DND-41 (cell line): ENCODE results near the gene CCDC92.

Experiments
- ATAC-seq: fragments of 200-7000 bp; cut with Tn5 transposase; 3 replicates; pipeline ENCODE4 v1.9.1; 2021; ENCODE audit warnings: low read depth; ENCODE audit not compliant: insufficient read depth
- DNase-seq: peaks from one replicate; pipeline ENCODE4 v3.0.0-alpha.2; 2020
- H2AFZ ChIP-seq: 2 replicates; pipeline ENCODE4 v1.6.0; 2012; ENCODE audit warnings: low read depth, low read length
- H3K27ac ChIP-seq: 2 replicates; pipeline ENCODE4 v1.5.1; 2012; ENCODE audit warnings: low read length, inconsistent platforms
- H3K27me3 ChIP-seq: fragments of 200-600 bp; sonication (generic); 2 replicates; pipeline ENCODE4 v1.6.0; 2012; ENCODE audit warnings: low read length, mild to moderate bottlenecking, inconsistent platforms; ENCODE audit not compliant: insufficient read depth, poor library complexity
- H3K36me3 ChIP-seq: 2 replicates; pipeline ENCODE4 v1.5.1; 2012; ENCODE audit warnings: low read length, inconsistent platforms; ENCODE audit not compliant: insufficient read depth
- H3K4me1 ChIP-seq: 2 replicates; pipeline ENCODE4 v1.5.1; 2012; ENCODE audit warnings: mild to moderate bottlenecking, low read length; ENCODE audit not compliant: insufficient read depth
- H3K4me2 ChIP-seq: 2 replicates; pipeline ENCODE4 v1.6.0; 2012; ENCODE audit warnings: mild to moderate bottlenecking, moderate library complexity, low read length, inconsistent platforms; ENCODE audit not compliant: insufficient read depth
- H3K4me3 ChIP-seq, 2 experiments: fragments of 200-600 bp in 1 of 2; shearing (Covaris generic) in 1 of 2; 2 replicates each; pipeline ENCODE4 v1.5.1; 2012 to 2016; ENCODE audit warnings: inconsistent platforms in 2 of 2, low read length in 2 of 2, mild to moderate bottlenecking in 2 of 2, low read depth in 1 of 2, moderate library complexity in 1 of 2
- H3K79me2 ChIP-seq: 2 replicates; pipeline ENCODE4 v1.6.0; 2012; ENCODE audit warnings: low read length, inconsistent platforms; ENCODE audit not compliant: insufficient read depth
- H3K9ac ChIP-seq: 2 replicates; pipeline ENCODE4 v1.6.0; 2012; ENCODE audit warnings: low read depth, mild to moderate bottlenecking, inconsistent platforms, low read length, moderate library complexity
- H3K9me3 ChIP-seq: 2 replicates; pipeline ENCODE4 v1.5.1; 2012; ENCODE audit warnings: low read length, moderate library complexity, mild to moderate bottlenecking, inconsistent platforms; ENCODE audit not compliant: insufficient read depth, severe bottlenecking
- H4K20me1 ChIP-seq: 2 replicates; pipeline ENCODE4 v1.6.0; 2012; ENCODE audit warnings: low read length; ENCODE audit not compliant: insufficient read depth
- CTCF ChIP-seq: IDR thresholded peaks from 2 replicates; pipeline ENCODE4 v1.5.1; 2012; ENCODE audit warnings: borderline replicate concordance, low read length, moderate library complexity, mild to moderate bottlenecking; ENCODE audit not compliant: poor library complexity, severe bottlenecking; ENCODE audit errors: extremely low read depth
- EZH2 ChIP-seq: IDR thresholded peaks from 3 replicates; pipeline ENCODE4 v1.6.1; 2012; ENCODE audit warnings: borderline replicate concordance, low read depth, mild to moderate bottlenecking, moderate library complexity, low read length, inconsistent platforms; ENCODE audit not compliant: severe bottlenecking

The CCDC92 gene

GRCh38 chr12:123928274-123928865 is 44.3 kb downstream of the CCDC92 start:
- H3K4me1 ChIP-seq = peaks cover 26% of the 10 kb centered on the region
- H3K36me3 ChIP-seq = no peaks in the 10 kb centered on the region
- H3K4me3 ChIP-seq = no peak overlapping the region
- no peaks in the 10 kb centered on the region for H3K79me2 ChIP-seq
- H4K20me1 ChIP-seq = peaks cover 9% of the 10 kb centered on the region
- DNase-seq (no peak), ATAC-seq (no peak)
- H3K27me3 ChIP-seq = peaks cover 11% of the 10 kb centered on the region
- no peak overlapping the region for H3K27ac ChIP-seq
- H3K9me3 ChIP-seq = no peaks in the 10 kb centered on the region
- H3K4me2 ChIP-seq = no peak overlapping the region
- H2AFZ ChIP-seq = no peak overlapping the region
- no peak overlapping the region for H3K9ac ChIP-seq
- TF ChIP-seq CTCF (no peak), EZH2 (no peak)

DNA sequence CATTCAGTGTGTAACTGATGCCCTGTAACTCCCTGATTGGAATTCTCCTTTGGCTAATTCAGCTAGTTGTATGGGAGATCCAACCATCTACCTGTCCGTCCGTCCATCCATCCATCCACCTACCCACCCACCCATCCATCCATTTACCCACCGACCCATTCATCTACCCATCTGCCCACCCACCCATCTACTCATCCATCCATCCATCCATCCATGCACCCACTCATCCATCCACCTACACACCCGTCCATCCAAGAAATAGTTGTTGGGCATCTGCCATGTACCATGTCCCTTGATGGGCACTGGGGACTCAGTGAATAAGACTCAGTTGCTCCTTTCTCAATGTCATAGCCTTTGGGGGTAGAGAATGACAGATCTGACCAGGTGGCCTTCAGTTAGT is 48.1 kb downstream of the CCDC92 start:
- Histone ChIP-seq H3K9me3 (no peaks in the 10 kb centered on the region), H3K4me1 (no peaks in the 10 kb centered on the region), H3K36me3 (no peaks in the 10 kb centered on the region), H3K27me3 (peaks cover 5% of the 10 kb centered on the region), H4K20me1 (no peaks in the 10 kb centered on the region), H3K4me2 (no peak overlapping the region), H3K79me2 (no peaks in the 10 kb centered on the region), H2AFZ (no peak overlapping the region), H3K9ac (no peak overlapping the region), H3K4me3 (no peak overlapping the region), H3K27ac (no peak overlapping the region)
- no peak for TF ChIP-seq CTCF
- DNase-seq (no peak), ATAC-seq (no peak)

- no peaks in the 10 kb centered on the region for H3K36me3 ChIP-seq
- TF ChIP-seq EZH2 (no peak), CTCF (no peak)
- no peak overlapping the region for H3K4me3 ChIP-seq
- H3K27me3 ChIP-seq = peaks cover 5% of the 10 kb centered on the region
- no peak overlapping the region for H2AFZ ChIP-seq
- H3K27ac ChIP-seq = no peak overlapping the region
- H3K9ac ChIP-seq = no peak overlapping the region
- H3K4me1 ChIP-seq = no peaks in the 10 kb centered on the region
- H3K79me2 ChIP-seq = no peaks in the 10 kb centered on the region
- ATAC-seq = no peak
- DNase-seq = no peak
- H3K4me2 ChIP-seq = no peak overlapping the region
- H3K9me3 ChIP-seq = no peaks in the 10 kb centered on the region
- no peaks in the 10 kb centered on the region for H4K20me1 ChIP-seq
These were observed 48.7 kb downstream of the CCDC92 start for GRCh38 chr12:123923927-123924326.

GRCh38 chr12:123923038-123923437 is 49.6 kb downstream of the CCDC92 start:
- no peaks in the 10 kb centered on the region for H3K79me2 ChIP-seq
- no peak overlapping the region for H2AFZ ChIP-seq
- peaks cover 5% of the 10 kb centered on the region for H3K27me3 ChIP-seq
- no peaks in the 10 kb centered on the region for H4K20me1 ChIP-seq
- no peaks in the 10 kb centered on the region for H3K9me3 ChIP-seq
- no peak for TF ChIP-seq CTCF
- no peak for TF ChIP-seq EZH2
- DNase-seq (no peak), ATAC-seq (no peak)
- no peak overlapping the region for H3K4me2 ChIP-seq
- H3K36me3 ChIP-seq = no peaks in the 10 kb centered on the region
- H3K9ac ChIP-seq = no peak overlapping the region
- H3K4me3 ChIP-seq = no peak overlapping the region
- H3K27ac ChIP-seq = no peak overlapping the region
- no peaks in the 10 kb centered on the region for H3K4me1 ChIP-seq
